AG10803 (cell line): Measurements from ENCODE around the gene C1orf167.
A peak's percentile ranks its signal among the peaks of the same experiment; 100 is the strongest.

Source experiments
- DNase-seq: peaks from one replicate; pipeline ENCODE4 v3.0.0; 2010; ENCODE audit warnings: low read depth
- H3K4me3 ChIP-seq: 2 replicates; pipeline ENCODE4 v1.5.1; 2011; ENCODE audit warnings: mild to moderate bottlenecking, low read length, control low read depth
- CTCF ChIP-seq: conservative IDR thresholded peaks from 2 replicates; pipeline ENCODE4 v1.5.1; 2011; ENCODE audit warnings: mild to moderate bottlenecking, low read length, control low read depth, inconsistent platforms

The C1orf167 gene

GRCh38 chr1:11746092-11746491 is 15.9 kb upstream of the C1orf167 start:
- no peak for DNase-seq
- no peak for TF ChIP-seq CTCF

GRCh38 chr1:11746795-11747487 is 15.1 kb upstream of the C1orf167 start:
- H3K4me3 ChIP-seq: no peak overlapping the region
- no peak for DNase-seq
- TF ChIP-seq CTCF: no peak

More at GRCh38 chr1:11746092-11746491, 15.9 kb upstream of the C1orf167 start:
- H3K4me3 ChIP-seq: no peak overlapping the region

GRCh38 chr1:11748294-11749202 is 13.4 kb upstream of the C1orf167 start:
- DNase-seq: no peak
- no peak overlapping the region for H3K4me3 ChIP-seq
- no peak for TF ChIP-seq CTCF

- DNase-seq: no peak
- TF ChIP-seq CTCF: peak; percentile 36
- no peak overlapping the region for H3K4me3 ChIP-seq
These were observed 12.7 kb upstream of the C1orf167 start for GRCh38 chr1:11749203-11749689.

GRCh38 chr1:11749996-11750395 is 12.0 kb upstream of the C1orf167 start:
- no peak for TF ChIP-seq CTCF
- no peak for DNase-seq

GRCh38 chr1:11751087-11751486 is 10.9 kb upstream of the C1orf167 start:
- TF ChIP-seq CTCF: no peak

More at GRCh38 chr1:11749996-11750395, 12.0 kb upstream of the C1orf167 start:
- H3K4me3 ChIP-seq: no peak overlapping the region

More at GRCh38 chr1:11751087-11751486, 10.9 kb upstream of the C1orf167 start:
- H3K4me3 ChIP-seq: no peak overlapping the region
- DNase-seq: no peak
